Measurements from ENCODE around the gene PIEZO2.

PIEZO2 gene

DNA sequence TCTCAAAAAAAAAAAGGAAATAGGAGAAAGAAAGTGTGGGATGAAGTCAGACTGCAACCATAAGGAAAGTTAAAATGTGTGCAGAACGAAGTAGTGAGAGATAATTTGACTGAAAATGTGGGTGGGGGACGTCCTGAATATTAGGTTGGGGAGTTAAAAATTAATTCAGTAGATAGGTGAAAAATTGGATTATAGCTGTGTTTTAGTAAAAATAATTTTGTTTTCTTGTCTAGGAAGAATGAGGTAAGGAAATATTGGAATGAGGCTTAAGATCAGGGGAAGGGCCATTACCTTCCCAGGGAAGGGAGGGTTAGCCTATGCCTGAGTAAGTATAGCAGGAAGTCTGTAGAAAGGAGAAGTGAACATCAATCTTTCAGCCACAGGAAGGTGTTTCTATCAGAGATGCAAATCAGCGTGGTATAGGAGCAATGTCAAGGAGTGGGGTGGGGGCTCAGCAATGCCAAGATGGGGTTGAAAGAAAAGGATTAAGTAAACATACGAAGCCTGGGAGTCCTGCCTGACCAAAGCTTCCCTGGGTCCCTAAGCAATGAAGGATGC, 250.9 kb downstream of the PIEZO2 start:
- Histone ChIP-seq H3K4me1 (ENCODE audit: control insufficient read depth, insufficient read depth, low read length) (no peaks in the 10 kb centered on the region), H3K27me3 (ENCODE audit: control insufficient read depth, insufficient read depth, low read length) (no peaks in the 10 kb centered on the region), H3K27ac (ENCODE audit: low read depth, low read length) (no peak overlapping the region)

DNA sequence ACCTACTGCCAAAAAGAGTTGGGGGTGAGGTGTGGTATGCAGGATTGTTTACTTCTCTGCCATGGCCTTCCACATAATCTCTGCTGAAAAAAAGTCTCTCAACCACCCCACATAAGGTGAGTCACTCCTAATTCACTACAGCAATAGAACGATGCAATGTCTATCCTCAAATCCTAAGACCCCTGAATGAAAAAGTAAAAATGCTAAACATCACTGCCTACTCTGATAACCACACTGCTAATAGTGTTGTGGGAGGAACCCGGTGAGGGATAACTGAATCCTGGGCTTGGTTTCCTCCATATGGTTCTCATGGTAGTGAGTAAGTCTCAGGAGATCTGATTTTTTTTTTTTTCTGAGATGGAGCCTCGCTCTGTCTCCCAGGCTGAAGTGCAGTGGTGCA, 252.5 kb downstream of the PIEZO2 start:
- no peaks in the 10 kb centered on the region for H3K36me3 ChIP-seq (ENCODE audit: control insufficient read depth, insufficient read depth, low read length)
- H3K27me3 ChIP-seq (ENCODE audit: control insufficient read depth, insufficient read depth, low read length), result no peaks in the 10 kb centered on the region
- H3K9ac ChIP-seq (ENCODE audit: low read length), result no peak overlapping the region
- no peaks in the 10 kb centered on the region for H3K4me1 ChIP-seq (ENCODE audit: control insufficient read depth, insufficient read depth, low read length)
- H3K27ac ChIP-seq (ENCODE audit: low read depth, low read length), result no peak overlapping the region
- no peak overlapping the region for H3K4me3 ChIP-seq (ENCODE audit: low read length)

More for the DNA sequence above, 250.9 kb downstream of the PIEZO2 start:
- no peak overlapping the region for H3K4me3 ChIP-seq (ENCODE audit: low read length)
- no peak overlapping the region for H3K9ac ChIP-seq (ENCODE audit: low read length)
- H3K36me3 ChIP-seq (ENCODE audit: control insufficient read depth, insufficient read depth, low read length), result no peaks in the 10 kb centered on the region

DNA sequence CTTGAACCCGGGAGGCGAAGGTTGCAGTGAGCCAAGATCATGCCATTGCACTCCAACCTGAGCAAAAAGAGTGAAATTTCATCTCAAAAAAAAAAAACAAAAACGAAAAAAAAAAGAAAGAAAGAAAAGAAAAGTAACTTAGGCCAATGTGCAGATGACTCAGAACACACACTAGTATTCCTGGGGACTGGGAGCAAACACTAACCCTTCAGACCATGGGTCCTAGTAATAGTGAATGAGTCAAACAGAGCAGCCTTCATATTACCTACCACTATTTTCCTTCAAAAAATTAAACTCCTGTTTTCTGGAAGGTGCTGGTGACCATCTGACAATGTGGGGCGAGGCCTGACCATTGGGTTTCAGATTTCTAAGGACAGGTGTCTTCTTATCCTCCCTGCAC, 253.4 kb downstream of the PIEZO2 start:
- Histone ChIP-seq H3K9ac (ENCODE audit: low read length) (no peak overlapping the region), H3K27me3 (ENCODE audit: control insufficient read depth, insufficient read depth, low read length) (no peaks in the 10 kb centered on the region), H3K4me3 (ENCODE audit: low read length) (no peak overlapping the region), H3K27ac (ENCODE audit: low read depth, low read length) (no peak overlapping the region), H3K4me1 (ENCODE audit: control insufficient read depth, insufficient read depth, low read length) (no peaks in the 10 kb centered on the region), H3K36me3 (ENCODE audit: control insufficient read depth, insufficient read depth, low read length) (no peaks in the 10 kb centered on the region)

DNA sequence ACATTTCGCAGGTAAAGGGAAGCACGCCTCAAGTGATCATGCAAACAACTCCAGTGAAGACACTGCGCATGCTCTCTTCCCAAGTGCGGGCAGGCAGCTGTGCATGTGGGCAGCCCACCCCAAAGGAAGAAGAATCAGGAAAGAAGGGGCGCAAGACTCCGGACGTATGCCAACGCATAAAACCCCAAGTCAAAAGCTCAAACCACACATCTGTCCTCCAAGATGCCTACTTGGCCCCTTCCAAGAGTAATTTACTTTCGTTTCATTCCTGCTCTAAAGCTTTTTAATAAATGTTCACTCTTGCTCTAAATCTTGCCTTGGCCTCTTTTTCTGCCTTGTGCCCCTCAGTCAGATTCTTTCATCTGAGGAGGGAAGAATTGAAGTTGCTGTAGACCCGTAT, 254.9 kb downstream of the PIEZO2 start:
- no peak overlapping the region for H3K9ac ChIP-seq (ENCODE audit: low read length)
- no peaks in the 10 kb centered on the region for H3K36me3 ChIP-seq (ENCODE audit: control insufficient read depth, insufficient read depth, low read length)
- no peaks in the 10 kb centered on the region for H3K4me1 ChIP-seq (ENCODE audit: control insufficient read depth, insufficient read depth, low read length)
- H3K27me3 ChIP-seq (ENCODE audit: control insufficient read depth, insufficient read depth, low read length), result no peaks in the 10 kb centered on the region
- H3K27ac ChIP-seq (ENCODE audit: low read depth, low read length), result no peak overlapping the region
- no peak overlapping the region for H3K4me3 ChIP-seq (ENCODE audit: low read length)

DNA sequence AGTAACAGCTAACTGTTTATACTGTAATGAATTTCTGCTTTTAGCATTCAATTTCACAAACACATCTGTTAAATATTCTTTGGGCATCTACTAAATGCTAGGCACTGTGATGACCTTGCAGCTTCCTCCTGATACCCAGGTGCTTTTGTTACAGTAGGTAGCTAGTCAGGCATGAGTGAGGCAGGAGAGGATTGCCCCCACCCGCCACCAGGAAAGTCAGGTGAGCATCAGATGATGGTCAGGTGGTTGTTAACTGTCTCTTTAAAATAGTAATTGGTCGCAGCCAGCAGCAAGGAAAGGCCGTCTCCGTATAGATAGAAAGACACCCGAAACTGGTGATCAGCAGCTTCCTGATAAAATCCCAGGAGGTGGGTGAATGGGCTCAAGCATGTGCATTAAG, 255.6 kb downstream of the PIEZO2 start:
- H3K4me3 ChIP-seq (ENCODE audit: low read length), result no peak overlapping the region
- no peaks in the 10 kb centered on the region for H3K36me3 ChIP-seq (ENCODE audit: control insufficient read depth, insufficient read depth, low read length)
- H3K27ac ChIP-seq (ENCODE audit: low read depth, low read length), result no peak overlapping the region
- no peaks in the 10 kb centered on the region for H3K27me3 ChIP-seq (ENCODE audit: control insufficient read depth, insufficient read depth, low read length)
- no peak overlapping the region for H3K9ac ChIP-seq (ENCODE audit: low read length)
- no peaks in the 10 kb centered on the region for H3K4me1 ChIP-seq (ENCODE audit: control insufficient read depth, insufficient read depth, low read length)

DNA sequence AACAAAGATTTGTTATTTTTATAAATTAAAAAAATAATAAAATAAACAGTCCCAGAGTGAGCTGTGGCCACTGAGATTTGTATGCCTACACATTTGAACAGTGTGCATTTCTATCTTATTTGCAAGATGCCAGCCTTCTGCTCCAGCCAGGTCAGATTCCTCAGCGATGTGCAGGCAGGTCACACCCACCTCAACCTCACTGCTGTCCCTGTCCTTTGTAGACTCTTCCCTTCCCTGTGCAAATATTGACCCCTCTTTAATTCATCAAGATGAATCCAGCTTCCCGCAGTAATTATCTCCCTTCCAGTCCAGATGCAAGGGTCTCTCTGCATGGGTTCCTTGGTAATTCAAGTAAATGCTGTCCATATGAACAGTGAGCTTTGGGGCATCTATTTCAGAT, 256.2 kb downstream of the PIEZO2 start:
- no peaks in the 10 kb centered on the region for H3K36me3 ChIP-seq (ENCODE audit: control insufficient read depth, insufficient read depth, low read length)

DNA sequence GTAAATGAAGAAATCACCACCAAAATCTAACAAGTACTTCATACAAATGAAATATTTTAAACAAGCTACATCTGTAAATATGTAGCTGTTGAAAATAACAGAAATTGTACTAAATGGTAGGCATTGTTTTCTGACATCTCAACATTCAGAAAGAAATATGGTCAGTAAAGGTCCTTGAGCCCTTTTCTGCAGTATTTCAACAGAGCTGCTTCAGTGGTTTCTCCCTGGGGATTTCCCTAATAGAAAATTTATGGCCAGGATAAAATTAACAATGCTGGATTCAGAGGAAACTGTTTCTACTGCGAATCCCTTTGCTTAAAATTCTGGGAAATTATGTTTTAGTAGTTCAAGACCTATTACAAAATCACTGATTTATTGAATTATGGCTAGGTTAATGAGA, 256.6 kb downstream of the PIEZO2 start:
- Histone ChIP-seq H3K4me3 (ENCODE audit: low read length) (no peak overlapping the region), H3K27ac (ENCODE audit: low read depth, low read length) (no peak overlapping the region), H3K27me3 (ENCODE audit: control insufficient read depth, insufficient read depth, low read length) (no peaks in the 10 kb centered on the region), H3K36me3 (ENCODE audit: control insufficient read depth, insufficient read depth, low read length) (no peaks in the 10 kb centered on the region), H3K9ac (ENCODE audit: low read length) (no peak overlapping the region), H3K4me1 (ENCODE audit: control insufficient read depth, insufficient read depth, low read length) (no peaks in the 10 kb centered on the region)

More for the DNA sequence above, 256.2 kb downstream of the PIEZO2 start:
- no peaks in the 10 kb centered on the region for H3K27me3 ChIP-seq (ENCODE audit: control insufficient read depth, insufficient read depth, low read length)
- H3K4me1 ChIP-seq (ENCODE audit: control insufficient read depth, insufficient read depth, low read length), result no peaks in the 10 kb centered on the region
- no peak overlapping the region for H3K9ac ChIP-seq (ENCODE audit: low read length)
- no peak overlapping the region for H3K4me3 ChIP-seq (ENCODE audit: low read length)
- no peak overlapping the region for H3K27ac ChIP-seq (ENCODE audit: low read depth, low read length)

DNA sequence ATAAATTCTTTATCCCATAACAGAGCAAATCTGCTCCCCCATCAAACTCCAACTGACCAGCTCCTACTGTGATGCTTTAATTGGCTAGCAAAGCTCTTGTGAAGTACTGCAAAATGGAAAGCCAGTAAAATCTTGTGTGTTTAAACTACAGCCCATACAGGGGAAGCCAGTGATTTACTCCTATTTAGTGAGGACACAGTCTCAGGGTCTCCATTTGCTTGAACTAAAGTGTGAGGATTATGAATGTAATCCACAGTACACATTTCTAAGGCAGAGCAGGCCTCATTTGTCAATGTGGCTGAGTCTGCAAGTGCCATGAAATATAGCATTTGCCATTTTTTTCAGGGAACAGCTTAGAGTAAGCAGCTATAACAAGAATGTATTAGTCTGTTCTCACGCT, 259.3 kb downstream of the PIEZO2 start:
- Histone ChIP-seq H3K9ac (ENCODE audit: low read length) (no peak overlapping the region), H3K4me1 (ENCODE audit: control insufficient read depth, insufficient read depth, low read length) (no peaks in the 10 kb centered on the region), H3K27me3 (ENCODE audit: control insufficient read depth, insufficient read depth, low read length) (no peaks in the 10 kb centered on the region), H3K36me3 (ENCODE audit: control insufficient read depth, insufficient read depth, low read length) (no peaks in the 10 kb centered on the region), H3K4me3 (ENCODE audit: low read length) (no peak overlapping the region), H3K27ac (ENCODE audit: low read depth, low read length) (no peak overlapping the region)

DNA sequence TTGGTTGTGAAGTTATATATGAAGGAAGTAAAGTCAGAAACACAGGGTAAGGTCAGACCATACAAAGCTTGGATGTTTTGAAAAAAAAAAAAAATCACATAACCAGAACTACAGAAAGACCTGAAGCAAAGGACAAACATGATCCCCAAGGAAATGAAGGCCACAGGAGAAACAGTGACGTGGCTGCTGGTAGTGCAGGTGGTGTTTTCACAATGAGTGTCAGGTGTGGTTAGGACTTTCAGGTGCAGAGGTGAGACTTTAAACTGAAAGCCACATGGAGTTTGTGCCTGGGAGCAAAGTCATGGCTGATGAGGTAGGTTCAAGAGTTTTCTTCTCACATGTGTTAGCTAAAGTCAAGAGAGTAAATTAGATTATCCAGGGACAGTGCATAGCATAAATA, 270.7 kb downstream of the PIEZO2 start:
- H3K27me3 ChIP-seq (ENCODE audit: control insufficient read depth, insufficient read depth, low read length), result no peaks in the 10 kb centered on the region
- no peak overlapping the region for H3K4me3 ChIP-seq (ENCODE audit: low read length)
- no peak overlapping the region for H3K27ac ChIP-seq (ENCODE audit: low read depth, low read length)
- no peak overlapping the region for H3K9ac ChIP-seq (ENCODE audit: low read length)
- H3K4me1 ChIP-seq (ENCODE audit: control insufficient read depth, insufficient read depth, low read length), result no peaks in the 10 kb centered on the region
- no peaks in the 10 kb centered on the region for H3K36me3 ChIP-seq (ENCODE audit: control insufficient read depth, insufficient read depth, low read length)

DNA sequence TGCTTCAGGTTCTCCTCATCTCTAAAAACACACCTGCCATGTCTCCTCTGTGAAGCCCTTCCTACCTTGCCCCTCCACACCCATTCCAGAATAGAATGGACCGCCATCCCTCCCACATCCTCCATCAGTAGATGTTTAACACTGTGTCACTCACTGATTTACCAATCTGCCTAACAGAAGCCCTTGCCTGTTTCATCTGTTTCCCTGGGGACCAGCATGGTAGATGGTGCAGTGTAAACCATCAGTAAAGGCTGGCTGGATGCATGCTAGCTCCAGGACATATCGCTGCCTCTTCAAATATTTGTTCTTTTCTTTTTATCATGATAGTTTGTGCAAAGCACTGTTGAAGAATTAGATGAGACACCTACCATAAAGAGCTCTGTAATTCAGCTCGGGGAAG, 271.4 kb downstream of the PIEZO2 start:
- Histone ChIP-seq H3K9ac (ENCODE audit: low read length) (no peak overlapping the region), H3K4me1 (ENCODE audit: control insufficient read depth, insufficient read depth, low read length) (no peaks in the 10 kb centered on the region), H3K4me3 (ENCODE audit: low read length) (no peak overlapping the region), H3K36me3 (ENCODE audit: control insufficient read depth, insufficient read depth, low read length) (no peaks in the 10 kb centered on the region), H3K27ac (ENCODE audit: low read depth, low read length) (no peak overlapping the region), H3K27me3 (ENCODE audit: control insufficient read depth, insufficient read depth, low read length) (no peaks in the 10 kb centered on the region)

DNA sequence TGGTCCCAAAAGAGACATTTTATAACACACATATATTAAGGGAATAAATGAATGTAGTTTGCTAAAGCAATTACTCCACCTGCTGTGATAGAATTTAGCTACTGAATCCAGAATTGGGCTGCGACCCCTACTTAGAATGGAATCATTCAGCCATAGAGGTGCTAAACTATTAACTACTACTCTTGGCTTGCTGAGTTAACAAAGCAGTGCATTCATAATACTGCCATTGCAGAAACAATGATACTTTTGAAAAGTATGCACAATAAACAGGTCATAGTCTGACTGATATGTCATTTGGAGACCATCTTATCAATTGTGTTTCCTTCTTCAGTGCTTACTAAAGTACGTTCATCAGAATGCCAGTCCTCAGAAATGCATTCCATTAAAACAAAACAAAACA, 273.6 kb downstream of the PIEZO2 start:
- Histone ChIP-seq H3K9ac (ENCODE audit: low read length) (no peak overlapping the region), H3K36me3 (ENCODE audit: control insufficient read depth, insufficient read depth, low read length) (no peaks in the 10 kb centered on the region), H3K27me3 (ENCODE audit: control insufficient read depth, insufficient read depth, low read length) (no peaks in the 10 kb centered on the region), H3K27ac (ENCODE audit: low read depth, low read length) (no peak overlapping the region), H3K4me3 (ENCODE audit: low read length) (no peak overlapping the region), H3K4me1 (ENCODE audit: control insufficient read depth, insufficient read depth, low read length) (peaks cover 2% of the 10 kb centered on the region)

DNA sequence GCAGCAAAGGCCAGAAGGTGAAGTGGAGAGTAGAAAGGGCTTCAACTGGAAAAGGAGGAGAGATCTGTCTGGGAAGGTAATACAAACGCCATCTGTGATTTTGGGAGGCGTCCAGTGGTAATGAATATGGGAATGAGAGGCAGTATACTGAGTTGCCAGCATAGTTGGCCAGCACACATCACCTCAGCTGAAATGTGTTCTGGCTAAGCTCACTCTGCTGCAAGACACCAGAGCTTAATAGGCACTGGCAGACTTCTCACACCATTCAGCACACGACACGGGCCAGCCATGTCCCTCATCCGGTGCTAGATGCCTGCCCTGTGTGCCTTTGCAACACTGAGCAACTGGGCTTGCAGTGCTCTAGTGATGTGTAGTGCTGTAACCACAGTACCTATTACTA, 277.1 kb downstream of the PIEZO2 start:
- peaks cover 2% of the 10 kb centered on the region for H3K4me1 ChIP-seq (ENCODE audit: control insufficient read depth, insufficient read depth, low read length)

DNA sequence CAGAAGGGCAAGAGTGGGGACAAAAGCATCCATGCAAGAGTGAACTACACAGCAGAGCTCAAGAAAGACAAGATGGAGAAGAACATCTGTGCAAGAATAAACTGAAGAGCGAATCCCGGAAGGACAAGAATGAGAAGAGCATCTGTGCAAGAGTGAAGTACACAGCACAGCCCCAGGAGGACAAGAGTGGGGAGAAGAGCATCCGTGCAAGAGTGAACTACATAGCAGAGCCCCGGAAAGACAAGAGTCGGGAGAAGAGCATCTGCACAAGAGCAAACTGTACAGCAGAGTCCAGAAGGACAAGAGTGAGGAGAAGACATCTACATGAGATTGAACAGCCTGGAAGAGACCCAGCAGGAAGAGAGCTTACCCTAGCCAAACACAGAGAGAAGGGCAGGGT, 284.6 kb downstream of the PIEZO2 start:
- H3K9ac ChIP-seq (ENCODE audit: low read length), result no peak overlapping the region
- no peaks in the 10 kb centered on the region for H3K27me3 ChIP-seq (ENCODE audit: control insufficient read depth, insufficient read depth, low read length)
- H3K4me3 ChIP-seq (ENCODE audit: low read length), result no peak overlapping the region
- no peak overlapping the region for H3K27ac ChIP-seq (ENCODE audit: low read depth, low read length)
- H3K36me3 ChIP-seq (ENCODE audit: control insufficient read depth, insufficient read depth, low read length), result no peaks in the 10 kb centered on the region
- peaks cover 4% of the 10 kb centered on the region for H3K4me1 ChIP-seq (ENCODE audit: control insufficient read depth, insufficient read depth, low read length)

More for the DNA sequence above, 277.1 kb downstream of the PIEZO2 start:
- H3K36me3 ChIP-seq (ENCODE audit: control insufficient read depth, insufficient read depth, low read length), result no peaks in the 10 kb centered on the region
- no peak overlapping the region for H3K4me3 ChIP-seq (ENCODE audit: low read length)
- H3K27me3 ChIP-seq (ENCODE audit: control insufficient read depth, insufficient read depth, low read length), result no peaks in the 10 kb centered on the region
- H3K27ac ChIP-seq (ENCODE audit: low read depth, low read length), result no peak overlapping the region
- H3K9ac ChIP-seq (ENCODE audit: low read length), result no peak overlapping the region

All from rectal smooth muscle tissue (tissue), 1 donor.